Left lung (tissue), 10 donors: ENCODE results near the gene CIZ1. TPM values are rescaled to one million over a fixed set of nuclear protein-coding genes. Genes with fewer than 3 reads are reported as not detected.
"Not testable (repeated sequence)": the region's sequence is repeated elsewhere in the genome, so short reads cannot be mapped to it uniquely, and the experiment has no call there.

Experiments
- ATAC-seq: fragments of 200-7000 bp; cut with Tn5 transposase; one replicate; pipeline ENCODE4 v1.9.1; 2020; ENCODE audit warnings: moderate library complexity
- DNase-seq, 4 donors: peaks; one replicate each; pipeline ENCODE4 v3.0.0-alpha.2; 2013 to 2020
- H3K27ac ChIP-seq, 2 donors: fragments of 200-600 bp; sonication (generic) in 1 of 2; one replicate each; pipeline versions ENCODE4 v1.5.0 to v1.8.0; 2020 to 2021
- H3K27me3 ChIP-seq, 2 donors: fragments of 200-600 bp; sonication (generic) in 1 of 2; one replicate each; pipeline versions ENCODE4 v1.5.0 to v1.8.0; 2020 to 2021
- H3K36me3 ChIP-seq, 2 donors: fragments of 200-600 bp; sonication (generic) in 1 of 2; one replicate each; pipeline versions ENCODE4 v1.5.0 to v1.8.0; 2020 to 2021
- H3K4me1 ChIP-seq, 2 donors: fragments of 200-600 bp; one replicate each; pipeline ENCODE4 v1.8.0; 2021
- H3K4me3 ChIP-seq, 2 donors: fragments of 200-600 bp; sonication (generic) in 1 of 2; one replicate each; pipeline versions ENCODE4 v1.5.0 to v1.8.0; 2020 to 2021; ENCODE audit warnings: mild to moderate bottlenecking in 1 of 2
- H3K9me3 ChIP-seq, 2 donors: fragments of 200-600 bp; sonication (generic) in 1 of 2; one replicate each; pipeline versions ENCODE4 v1.5.0 to v1.8.0; 2020 to 2021
- intact Hi-C, 2 donors: fragments of 100-400 bp; cut with DNase I; formaldehyde crosslinking; loops; one replicate each; pipeline versions ENCODE4 v1.11.2 to v1.14.2; 2022
- polyA plus RNA-seq, 6 donors: library from polyadenylated mRNA; unstranded; fragments of 120-200 nt; gene quantifications; one replicate each; pipeline ENCODE4 v1.2.1, GENCODE V29; 2013; ENCODE audit not compliant: insufficient read length in 6 of 6
- total RNA-seq, 2 donors: library from RNA; stranded (reverse); fragmentation: NEBNext Ultra II Directional; extraction: Animal tissue kit (Norgen Biotek cat#: 25700); gene quantifications; one replicate each; pipeline ENCODE4 v1.2.1, GENCODE V29; 2021
- TF ChIP-seq, protein P1 (sequence below), 2 donors: fragments of 200-600 bp; sonication (generic) in 1 of 2; IDR thresholded peaks; one replicate each; pipeline versions ENCODE4 v1.5.0 to v1.8.0; 2021; ENCODE audit warnings: antibody characterized with exemption in 2 of 2
- donor health status: DM: no; HTN: yes; CAD: no.
- donor health status: DM: no; HTN: no; CAD: no.

Gene CIZ1
- total and polyA plus RNA-seq, 8 donors = 102 to 163 (median 143) TPM

DNA sequence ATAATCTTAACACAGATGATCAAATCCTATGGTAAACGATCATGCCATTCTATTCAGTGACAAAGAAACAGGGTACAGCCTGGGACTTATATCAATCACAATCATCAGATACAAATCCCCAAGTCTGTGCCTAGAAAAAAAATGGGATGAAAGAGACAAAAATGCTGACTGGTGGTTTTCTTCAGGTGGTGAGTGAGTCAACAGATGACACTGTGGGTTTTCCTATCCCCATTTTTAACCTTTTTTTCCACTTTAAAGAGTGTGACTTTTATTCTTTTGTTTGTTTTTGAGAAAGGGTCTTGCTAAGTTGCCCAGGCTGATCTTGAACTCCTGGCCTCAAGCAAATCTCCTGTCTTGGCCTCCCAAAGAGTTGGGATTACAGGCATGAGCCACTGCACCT is 3.2 kb downstream of the CIZ1 start:
- H3K36me3 ChIP-seq = peaks cover 0 to 60% of the 10 kb centered on the region in 2 donors
- ATAC-seq (no peak), DNase-seq (no peak)
- peaks cover 0 to 7% of the 10 kb centered on the region in 2 donors for H3K27me3 ChIP-seq
- TF ChIP-seq, protein P1, sequence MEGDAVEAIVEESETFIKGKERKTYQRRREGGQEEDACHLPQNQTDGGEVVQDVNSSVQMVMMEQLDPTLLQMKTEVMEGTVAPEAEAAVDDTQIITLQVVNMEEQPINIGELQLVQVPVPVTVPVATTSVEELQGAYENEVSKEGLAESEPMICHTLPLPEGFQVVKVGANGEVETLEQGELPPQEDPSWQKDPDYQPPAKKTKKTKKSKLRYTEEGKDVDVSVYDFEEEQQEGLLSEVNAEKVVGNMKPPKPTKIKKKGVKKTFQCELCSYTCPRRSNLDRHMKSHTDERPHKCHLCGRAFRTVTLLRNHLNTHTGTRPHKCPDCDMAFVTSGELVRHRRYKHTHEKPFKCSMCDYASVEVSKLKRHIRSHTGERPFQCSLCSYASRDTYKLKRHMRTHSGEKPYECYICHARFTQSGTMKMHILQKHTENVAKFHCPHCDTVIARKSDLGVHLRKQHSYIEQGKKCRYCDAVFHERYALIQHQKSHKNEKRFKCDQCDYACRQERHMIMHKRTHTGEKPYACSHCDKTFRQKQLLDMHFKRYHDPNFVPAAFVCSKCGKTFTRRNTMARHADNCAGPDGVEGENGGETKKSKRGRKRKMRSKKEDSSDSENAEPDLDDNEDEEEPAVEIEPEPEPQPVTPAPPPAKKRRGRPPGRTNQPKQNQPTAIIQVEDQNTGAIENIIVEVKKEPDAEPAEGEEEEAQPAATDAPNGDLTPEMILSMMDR (IDR thresholded peaks at IDR 0.05) = no peak
- H3K27ac ChIP-seq = no peak overlapping the region
- intact Hi-C loops = no loop called here
- no peaks in the 10 kb centered on the region for H3K9me3 ChIP-seq
- H3K4me1 ChIP-seq = peaks cover 7 to 31% of the 10 kb centered on the region in 2 donors
- no peak overlapping the region for H3K4me3 ChIP-seq

DNA sequence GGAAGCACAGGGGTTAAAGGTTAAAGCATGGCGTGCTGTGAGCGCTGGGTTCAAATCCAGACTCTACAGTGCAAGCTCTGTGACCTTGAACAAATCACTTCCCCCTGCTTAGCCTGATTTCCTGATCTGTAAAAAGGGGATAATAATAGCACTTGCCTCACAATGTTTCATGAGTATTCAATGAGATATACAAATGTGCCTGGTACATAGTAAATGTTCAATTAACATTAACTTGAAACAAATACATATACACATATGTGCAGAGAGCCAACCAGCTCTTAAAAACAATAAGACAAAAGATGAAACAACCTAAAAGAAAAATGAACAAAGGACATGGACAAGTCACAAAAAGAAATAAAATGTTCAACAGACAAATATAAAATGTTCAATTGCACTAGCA is 4.0 kb downstream of the CIZ1 start:
- peaks cover 0 to 68% of the 10 kb centered on the region in 2 donors for H3K36me3 ChIP-seq
- H3K27me3 ChIP-seq = peaks cover 0 to under 1% of the 10 kb centered on the region in 2 donors
- DNase-seq = no peak
- no peak overlapping the region for H3K27ac ChIP-seq
- peaks cover 7 to 24% of the 10 kb centered on the region in 2 donors for H3K4me1 ChIP-seq
- H3K9me3 ChIP-seq = no peaks in the 10 kb centered on the region
- intact Hi-C loops = no loop called here
- TF ChIP-seq, protein P1 (IDR thresholded peaks at IDR 0.05) = no peak
- ATAC-seq = no peak
- no peak overlapping the region for H3K4me3 ChIP-seq

DNA sequence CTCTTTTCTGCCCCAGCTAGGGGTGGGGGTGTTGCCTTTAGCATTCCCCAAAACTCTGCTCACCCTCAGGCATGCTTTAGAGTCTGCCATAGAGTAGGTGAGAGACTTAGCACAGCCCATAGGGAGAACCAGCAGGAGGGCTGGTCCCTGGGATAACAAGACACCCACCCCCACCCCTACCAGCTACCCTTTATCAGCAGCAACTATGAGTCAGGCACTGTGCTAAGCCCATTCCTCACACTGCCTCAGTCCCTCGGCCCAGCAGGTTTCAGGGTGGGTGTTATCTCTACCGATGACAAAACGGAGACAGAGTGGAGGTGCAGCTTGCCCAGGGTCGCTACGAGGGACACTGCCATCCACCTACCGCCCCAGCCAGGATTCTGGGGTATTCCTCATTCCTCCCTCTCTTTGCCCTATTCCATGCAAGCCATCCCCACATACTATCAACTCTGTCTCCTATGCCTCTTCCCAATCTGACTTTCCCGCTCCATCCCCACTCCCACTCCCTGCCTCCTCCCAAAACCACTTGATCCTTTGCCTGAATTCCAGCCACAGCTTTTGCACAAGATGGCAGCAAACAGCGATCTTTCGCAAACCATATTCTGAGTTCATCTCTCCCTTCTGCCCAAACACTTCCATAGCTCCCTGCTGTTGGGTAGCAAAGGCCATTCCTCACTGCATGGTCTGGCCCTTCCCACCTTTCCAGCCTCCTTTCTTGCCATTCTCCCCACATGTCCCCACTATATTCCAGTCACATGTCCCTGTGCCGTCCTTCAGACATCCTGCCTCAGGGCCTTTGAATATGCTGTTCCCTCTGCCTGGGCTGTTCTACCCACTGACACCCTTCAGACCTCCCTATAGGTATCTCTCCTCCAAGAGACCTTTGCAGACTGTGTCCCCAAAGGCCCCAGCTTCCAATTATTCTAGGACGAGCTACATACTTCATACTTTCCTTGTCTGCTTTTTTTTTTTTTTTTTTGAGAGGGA is 5.1 kb downstream of the CIZ1 start:
- H3K4me1 ChIP-seq = peaks cover 7 to 18% of the 10 kb centered on the region in 2 donors
- H3K9me3 ChIP-seq = no peaks in the 10 kb centered on the region
- H3K36me3 ChIP-seq = peaks cover 0 to 71% of the 10 kb centered on the region in 2 donors
- TF ChIP-seq, protein P1 (IDR thresholded peaks at IDR 0.05) = no peak
- no peak overlapping the region for H3K27ac ChIP-seq
- no peaks in the 10 kb centered on the region for H3K27me3 ChIP-seq
- DNase-seq = no peak
- H3K4me3 ChIP-seq = no peak overlapping the region
- no peak for ATAC-seq
- intact Hi-C loops = no loop called here

DNA sequence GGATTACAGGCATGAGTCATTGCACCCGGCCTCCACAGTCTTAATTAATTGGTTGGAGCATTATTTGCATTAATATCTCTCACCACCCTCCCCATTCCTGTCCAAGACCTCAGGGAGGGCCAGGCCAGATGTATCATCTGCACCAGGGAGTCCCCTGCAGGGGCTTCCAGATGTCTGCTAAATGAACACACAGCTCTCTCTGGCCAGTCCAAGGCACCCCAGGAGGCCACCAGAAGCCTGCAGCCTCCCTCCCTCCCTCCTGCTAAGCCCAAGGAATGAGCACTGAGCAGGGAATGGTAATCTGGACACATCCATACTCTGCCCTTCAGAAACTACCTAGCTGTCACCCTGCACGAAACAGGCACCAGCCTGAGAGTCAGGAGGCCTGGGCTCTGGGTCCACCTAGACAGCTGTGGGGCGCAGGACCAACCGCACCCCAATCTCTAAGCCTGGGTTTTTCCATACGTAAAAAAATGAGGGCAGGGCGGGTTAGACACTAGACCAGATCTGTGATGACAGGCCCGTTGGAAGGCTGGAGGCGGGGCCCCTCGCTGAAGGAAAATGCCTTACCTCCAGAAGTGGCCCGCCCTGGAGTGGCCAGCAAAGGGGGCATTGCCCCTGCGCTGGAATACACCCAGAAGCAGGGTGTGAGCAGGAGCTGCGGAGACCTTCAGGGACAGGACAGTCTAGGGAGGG is 8.3 kb downstream of the CIZ1 start:
- intact Hi-C loops = no loop called here
- TF ChIP-seq, protein P1 (IDR thresholded peaks at IDR 0.05) = no peak
- Histone ChIP-seq H3K9me3 (peaks cover 0 to 7% of the 10 kb centered on the region in 2 donors), H3K36me3 (peaks cover 4 to 84% of the 10 kb centered on the region in 2 donors), H3K27ac (no peak overlapping the region), H3K4me1 (peaks cover 0 to 2% of the 10 kb centered on the region in 2 donors), H3K4me3 (no peak overlapping the region), H3K27me3 (no peaks in the 10 kb centered on the region)
- no peak for DNase-seq
- ATAC-seq = no peak

DNA sequence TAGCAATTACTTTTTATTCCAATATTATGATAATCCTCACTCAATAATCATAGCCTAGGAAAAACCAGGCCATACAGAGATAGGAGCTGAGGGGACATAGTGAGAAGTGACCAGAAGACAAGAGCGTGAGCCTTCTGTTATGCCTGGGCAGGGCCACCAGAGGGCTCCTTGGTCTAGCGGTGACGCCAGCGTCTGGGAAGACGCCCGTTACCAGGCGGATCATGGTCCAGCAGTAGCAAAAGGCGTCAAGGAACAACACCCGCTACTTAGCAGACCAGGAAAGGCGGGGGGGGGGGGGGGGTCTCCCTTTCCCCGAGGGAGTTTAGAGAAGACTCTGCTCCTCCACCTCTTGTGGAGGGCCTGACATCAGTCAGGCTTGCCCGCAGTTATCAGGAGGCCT is 9.9 kb downstream of the CIZ1 start:
- intact Hi-C loops, H3K27me3 ChIP-seq, H3K27ac ChIP-seq, ATAC-seq, H3K4me3 ChIP-seq, H3K9me3 ChIP-seq, H3K4me1 ChIP-seq: not testable (repeated sequence)
- H3K36me3 ChIP-seq = peaks cover 4 to 90% of the 10 kb centered on the region in 2 donors
- DNase-seq = peak in 1 of 4 donors; percentile 17
- TF ChIP-seq, protein P1 (IDR thresholded peaks at IDR 0.05) = peak; percentile 44
